NCI-H187 treated with DMSO at 0.1 percent for 48 hours (cell line): ENCODE measurements around the gene HYAL1.

Source experiments
- DNase-seq: peaks from one replicate; lab custom pipeline; 2025; lab: John Stamatoyannopoulos, UW

HYAL1 gene, protein sequence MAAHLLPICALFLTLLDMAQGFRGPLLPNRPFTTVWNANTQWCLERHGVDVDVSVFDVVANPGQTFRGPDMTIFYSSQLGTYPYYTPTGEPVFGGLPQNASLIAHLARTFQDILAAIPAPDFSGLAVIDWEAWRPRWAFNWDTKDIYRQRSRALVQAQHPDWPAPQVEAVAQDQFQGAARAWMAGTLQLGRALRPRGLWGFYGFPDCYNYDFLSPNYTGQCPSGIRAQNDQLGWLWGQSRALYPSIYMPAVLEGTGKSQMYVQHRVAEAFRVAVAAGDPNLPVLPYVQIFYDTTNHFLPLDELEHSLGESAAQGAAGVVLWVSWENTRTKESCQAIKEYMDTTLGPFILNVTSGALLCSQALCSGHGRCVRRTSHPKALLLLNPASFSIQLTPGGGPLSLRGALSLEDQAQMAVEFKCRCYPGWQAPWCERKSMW

DNA sequence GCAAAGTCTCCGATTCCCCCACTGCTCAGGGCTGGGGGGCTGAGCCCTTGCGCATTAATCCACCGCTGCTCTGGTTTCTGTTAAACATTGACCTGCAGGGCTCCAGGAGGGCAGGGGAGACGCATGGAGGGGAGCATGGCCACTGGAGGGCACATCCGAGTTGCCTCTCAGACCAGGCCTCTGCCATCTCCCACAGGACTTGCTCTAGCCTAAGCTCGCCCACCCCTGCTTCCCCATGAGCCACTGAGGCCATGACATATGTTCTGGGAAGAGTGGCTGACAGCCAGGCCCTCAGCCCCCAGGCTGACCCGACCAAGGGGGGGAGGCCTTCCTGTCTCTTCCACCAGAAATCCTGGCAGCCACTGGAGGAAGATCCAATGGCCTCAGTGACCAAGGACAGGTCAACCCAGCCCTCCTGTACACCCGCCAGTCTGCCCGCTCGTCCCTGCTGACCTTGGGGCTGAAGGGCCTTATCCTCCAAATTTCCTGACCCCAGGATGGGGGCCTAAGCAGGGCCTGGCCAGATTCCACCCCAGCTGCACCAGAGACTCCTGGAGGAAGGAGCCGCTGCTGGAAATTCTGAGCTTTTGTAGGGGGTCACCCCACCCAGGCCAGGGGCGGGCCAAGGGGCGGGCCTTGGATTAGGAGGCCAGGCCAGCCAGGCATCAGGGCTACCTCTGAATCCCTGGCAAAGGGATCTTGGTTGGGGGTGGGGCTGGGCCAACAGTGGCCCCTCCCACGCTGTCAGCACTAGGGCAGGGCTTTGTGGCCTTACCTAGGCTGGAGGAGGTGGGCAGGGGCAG lies at the start of gene HYAL1:
Gene HYAL1, minus strand, starts transcription at position 562 of the 803 bp plus-strand sequence. CDS start 618 bp downstream, outside the sequence.
- DNase-seq: no peak

DNA sequence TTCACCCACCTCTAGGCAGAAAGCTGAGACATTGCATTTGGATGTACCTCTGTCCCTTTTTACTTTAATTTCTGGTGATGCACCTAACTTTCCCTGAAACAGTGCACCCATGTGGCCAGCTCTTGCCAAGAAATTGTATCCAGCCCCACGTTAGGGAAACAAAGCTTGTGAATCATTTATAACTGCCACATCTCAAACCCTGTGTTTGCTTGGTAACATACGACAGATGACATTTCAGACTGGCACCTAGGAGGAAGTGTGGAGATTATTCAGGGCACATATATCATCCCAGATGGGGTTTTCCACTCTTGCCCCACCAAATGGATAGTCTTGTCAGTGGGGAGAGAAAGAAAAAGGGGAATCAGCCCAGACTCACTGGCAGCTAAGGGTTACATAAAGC lies 49.4 kb upstream of the HYAL1 start:
- no peak for DNase-seq

DNA sequence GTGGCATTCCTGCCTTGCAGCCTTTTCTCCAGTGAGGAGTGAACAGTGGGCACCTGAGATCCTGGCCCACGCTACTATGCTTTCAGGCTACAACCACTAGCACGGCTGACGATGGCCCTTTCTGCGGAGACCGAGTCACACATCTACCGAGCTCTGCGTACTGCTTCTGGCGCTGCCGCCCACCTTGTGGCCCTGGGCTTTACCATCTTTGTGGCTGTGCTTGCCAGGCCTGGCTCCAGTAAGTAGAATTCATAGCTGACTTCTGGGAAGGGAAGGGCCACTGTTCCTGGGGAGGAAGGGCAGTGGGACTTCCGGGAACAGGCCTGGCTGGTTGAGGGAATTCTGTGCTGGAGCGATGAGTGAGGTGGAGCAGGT lies 47.9 kb upstream of the HYAL1 start:
- no peak for DNase-seq

DNA sequence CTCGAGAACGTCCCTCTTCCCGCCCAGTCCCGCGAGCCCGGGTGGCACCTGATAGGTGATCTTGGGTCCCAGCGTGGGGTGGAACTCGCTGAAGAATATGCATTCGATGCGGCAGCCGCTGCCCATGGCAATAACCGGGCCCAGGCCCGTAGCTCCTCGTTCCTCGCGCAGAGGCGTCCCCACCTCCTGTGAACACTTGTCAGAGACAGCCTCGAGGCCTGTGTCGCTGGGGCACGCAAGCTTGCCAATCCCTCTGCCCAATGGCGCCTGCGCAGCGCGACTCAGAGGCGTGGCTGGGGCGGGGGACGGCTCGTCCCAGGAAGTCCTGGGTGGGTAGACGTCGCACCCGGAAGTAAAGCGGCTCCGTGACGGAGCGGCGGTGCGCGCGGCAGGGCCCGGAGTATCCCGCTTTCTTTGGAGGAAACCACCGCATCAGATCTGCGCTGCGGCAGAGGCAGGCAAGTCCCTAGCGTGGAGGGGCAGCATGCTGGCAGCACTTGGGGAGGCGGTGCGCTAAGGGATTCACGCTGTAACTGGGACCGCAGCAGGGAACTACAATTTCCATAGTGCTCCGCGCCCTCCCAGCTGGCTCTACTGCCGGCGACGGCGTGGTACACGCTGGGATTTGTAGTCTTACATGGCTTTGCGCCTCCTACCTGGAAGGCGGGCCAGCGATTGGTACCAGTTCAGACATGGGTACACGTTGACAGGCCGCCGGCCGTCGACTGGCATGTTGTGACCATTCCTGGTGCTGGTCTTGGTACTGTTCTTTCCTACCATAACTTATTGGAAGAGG lies 47.4 kb upstream of the HYAL1 start, which contains the start of the genes CYB561D2 and NPRL2:
Gene CYB561D2, plus strand, starts transcription at position 336 of the 796 bp plus-strand sequence. CDS start 572 bp downstream, outside the sequence.
Gene NPRL2, minus strand, starts transcription at position 249 of the 796 bp plus-strand sequence. Its CDS starts 123 bp downstream, at position 126.
- DNase-seq: peak; percentile 23

DNA sequence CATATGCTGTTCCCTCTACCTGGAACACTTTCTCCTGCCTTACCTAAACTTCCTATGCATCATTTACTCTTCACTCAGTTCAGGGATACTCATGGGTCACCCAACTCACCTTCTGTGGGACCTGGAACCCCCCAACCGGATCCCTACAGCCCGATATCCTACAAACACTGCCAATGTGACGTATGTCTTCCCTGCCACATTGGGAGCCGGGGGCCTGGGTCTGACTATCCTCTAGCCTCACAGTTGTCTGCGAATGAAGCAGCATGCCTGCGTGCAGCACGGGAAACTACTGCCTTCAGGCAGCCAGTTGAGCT lies 46.8 kb upstream of the HYAL1 start:
- no peak for DNase-seq

DNA sequence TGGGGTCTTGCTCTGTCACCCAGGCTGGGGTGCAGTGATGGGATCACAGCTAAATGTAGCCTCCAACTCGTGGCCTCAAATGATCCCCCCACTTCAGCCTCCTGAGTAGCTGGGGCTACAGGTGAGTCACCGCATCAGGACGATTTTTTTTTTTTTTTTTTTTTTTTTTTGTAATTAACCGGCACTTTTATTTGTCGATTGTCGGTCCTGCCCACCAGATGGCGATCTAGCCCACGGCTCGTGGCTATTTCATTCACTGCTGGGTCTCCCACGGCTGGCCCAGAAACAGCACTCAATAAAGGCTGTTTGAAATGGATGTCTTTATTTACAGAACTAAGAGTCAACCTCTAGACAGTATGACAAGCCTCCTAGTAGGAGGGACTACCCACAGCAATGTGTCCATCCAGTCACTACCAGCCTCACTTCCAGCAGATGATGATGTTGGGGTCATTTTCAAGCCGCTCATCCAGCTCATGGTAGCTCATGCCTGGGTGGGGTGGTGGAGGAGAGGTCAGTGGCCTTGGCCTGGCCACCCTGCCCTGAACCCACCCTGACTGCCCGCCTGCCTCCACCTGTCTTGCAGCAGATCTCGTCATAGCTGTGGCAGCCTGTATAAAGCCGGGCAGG lies 43.9 kb upstream of the HYAL1 start:
- no peak for DNase-seq

DNA sequence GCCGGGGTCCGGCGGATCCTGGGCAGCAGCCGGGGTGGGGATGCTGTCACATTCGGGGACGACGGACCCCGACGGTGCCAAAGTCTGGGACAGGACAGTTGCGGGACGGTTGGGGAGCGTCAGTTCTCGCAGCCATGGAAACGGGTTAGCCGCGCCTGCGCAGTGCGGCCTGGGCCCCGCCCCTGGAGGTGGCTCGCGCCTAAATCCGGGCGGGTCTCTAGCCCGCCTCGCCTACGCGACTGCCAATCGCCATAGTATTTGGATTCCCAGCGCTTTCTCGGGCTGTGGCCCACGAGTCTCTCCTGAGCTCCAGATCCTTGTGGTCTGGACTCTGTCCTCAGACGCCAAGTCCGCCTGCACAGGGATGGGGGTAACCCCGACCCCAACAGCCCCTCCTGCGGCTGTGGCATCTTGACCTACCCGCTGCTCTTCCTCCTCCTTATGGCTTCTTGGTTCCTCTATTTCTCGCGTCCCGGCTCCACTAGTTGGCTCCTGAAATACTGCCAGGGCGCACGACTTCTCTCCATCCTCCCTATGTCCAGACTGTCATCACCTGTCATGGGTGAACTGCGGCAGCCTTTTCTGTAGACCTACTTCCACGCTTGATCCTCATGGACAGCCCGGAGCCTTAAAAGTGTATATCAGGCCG lies 42.3 kb upstream of the HYAL1 start, which contains the start of gene ZMYND10:
Gene ZMYND10, minus strand, starts transcription at position 147 of the 649 bp plus-strand sequence. CDS start 153 bp downstream, outside the sequence.
- DNase-seq: no peak

DNA sequence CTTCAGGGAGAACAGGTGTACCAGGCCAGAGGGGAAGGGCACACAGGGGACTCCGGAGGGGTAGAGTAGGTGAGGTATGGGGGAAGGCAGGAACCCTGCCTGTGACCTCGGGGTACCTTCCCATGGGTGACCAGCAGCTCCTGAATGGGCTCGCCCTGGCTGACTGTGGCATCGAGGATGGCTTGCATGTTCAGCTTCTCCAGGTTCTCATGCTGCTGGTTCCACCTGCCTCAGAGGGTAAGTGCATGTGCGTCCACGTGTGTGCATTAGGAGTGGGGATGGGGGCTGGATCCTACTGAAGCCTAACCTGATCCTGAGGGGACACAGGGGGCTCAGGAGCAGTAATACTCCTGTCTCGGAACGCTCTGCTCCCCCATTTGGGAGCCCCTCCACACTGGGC lies 41.6 kb upstream of the HYAL1 start:
- DNase-seq: no peak

DNA sequence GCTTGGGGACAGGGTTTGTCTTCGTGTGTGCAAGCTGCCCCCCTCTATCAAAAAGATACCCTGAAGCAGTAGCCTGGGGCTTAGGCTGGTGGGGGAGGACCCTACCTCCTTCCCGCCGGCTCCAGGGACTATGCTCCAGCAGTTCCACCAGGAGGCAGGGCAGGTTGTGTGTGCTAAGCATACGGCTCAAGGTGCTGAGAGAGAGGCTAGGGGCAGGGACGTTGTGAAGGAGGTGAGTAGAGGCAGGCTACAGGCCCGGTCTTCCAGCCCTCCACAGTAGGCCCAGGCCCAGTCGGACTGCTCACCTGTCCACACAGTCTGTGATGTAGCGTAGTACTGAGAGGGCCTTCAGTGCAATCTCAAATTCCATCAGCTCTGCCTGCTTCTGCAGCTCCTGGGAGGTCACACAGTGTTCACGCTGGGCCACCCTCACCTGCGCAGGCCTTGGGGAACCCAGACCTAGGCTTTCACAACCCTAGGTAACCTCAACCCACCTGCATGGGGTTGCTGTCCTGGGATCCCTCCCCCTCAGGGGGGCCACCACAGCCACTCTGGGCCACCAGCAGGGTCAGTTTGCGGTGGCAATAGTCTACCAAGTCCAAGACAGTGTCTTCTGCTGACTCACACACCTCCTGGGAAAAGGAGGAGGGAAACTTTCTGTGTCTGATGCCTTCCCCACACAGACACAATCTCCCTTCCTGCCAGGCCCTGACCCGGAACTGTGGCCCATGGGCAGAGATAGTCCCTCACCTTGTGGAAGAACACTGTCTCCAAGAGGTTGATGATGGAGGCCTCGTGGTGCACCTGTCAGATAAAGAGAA lies 39.6 kb upstream of the HYAL1 start:
- no peak for DNase-seq

DNA sequence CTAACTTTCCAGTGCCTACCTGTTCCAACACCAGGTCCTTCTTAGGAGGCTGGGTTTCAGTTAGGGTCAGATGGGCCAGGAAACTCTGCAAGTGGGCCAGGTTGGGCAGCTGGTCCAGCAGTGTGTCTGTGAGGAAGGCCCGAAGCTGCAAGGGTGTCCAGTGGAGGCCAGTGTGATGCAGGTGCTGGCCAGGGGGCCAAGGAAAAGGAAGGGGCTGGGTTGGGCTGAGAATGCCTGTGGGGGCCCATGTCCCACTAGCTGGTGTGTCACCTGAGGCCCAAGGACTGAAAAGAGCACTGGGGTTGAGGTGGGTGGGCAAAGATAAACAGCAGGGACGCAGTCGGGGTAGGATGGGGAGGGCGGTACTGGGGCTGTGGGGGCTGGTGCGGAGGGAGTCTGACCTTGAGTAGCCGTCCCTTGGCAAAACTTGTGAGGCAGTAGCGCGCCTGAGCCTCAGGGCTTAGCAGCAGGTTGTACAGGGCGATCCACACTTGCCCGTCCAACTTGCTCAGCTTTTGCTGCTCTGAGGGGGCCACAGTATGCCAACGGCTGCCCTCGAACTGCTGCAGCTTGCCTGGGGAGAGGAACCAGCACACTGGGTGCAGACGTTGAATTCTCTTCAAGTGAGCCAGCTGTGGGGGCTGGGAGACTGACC lies 38.7 kb upstream of the HYAL1 start:
- DNase-seq: no peak

DNA sequence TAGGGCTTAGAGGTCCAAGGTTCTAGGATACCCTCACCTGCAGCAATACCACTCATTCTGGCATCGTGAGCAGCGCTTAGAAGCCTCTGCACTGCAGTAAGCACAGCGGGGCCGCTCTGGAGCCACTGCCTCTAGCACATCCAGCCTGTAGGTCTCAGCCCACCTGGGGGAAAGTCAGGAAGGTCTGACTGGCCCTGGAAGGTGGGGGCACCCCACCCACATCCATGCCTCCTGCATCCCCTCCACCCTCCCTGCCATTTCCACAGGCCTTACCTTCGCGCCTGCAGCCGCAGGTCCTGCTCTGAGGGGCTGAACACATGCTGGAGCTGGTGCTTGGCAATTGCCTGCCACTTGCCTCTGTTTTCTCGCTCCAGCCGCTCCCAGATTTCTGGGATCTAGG lies 38.2 kb upstream of the HYAL1 start:
- DNase-seq: no peak

DNA sequence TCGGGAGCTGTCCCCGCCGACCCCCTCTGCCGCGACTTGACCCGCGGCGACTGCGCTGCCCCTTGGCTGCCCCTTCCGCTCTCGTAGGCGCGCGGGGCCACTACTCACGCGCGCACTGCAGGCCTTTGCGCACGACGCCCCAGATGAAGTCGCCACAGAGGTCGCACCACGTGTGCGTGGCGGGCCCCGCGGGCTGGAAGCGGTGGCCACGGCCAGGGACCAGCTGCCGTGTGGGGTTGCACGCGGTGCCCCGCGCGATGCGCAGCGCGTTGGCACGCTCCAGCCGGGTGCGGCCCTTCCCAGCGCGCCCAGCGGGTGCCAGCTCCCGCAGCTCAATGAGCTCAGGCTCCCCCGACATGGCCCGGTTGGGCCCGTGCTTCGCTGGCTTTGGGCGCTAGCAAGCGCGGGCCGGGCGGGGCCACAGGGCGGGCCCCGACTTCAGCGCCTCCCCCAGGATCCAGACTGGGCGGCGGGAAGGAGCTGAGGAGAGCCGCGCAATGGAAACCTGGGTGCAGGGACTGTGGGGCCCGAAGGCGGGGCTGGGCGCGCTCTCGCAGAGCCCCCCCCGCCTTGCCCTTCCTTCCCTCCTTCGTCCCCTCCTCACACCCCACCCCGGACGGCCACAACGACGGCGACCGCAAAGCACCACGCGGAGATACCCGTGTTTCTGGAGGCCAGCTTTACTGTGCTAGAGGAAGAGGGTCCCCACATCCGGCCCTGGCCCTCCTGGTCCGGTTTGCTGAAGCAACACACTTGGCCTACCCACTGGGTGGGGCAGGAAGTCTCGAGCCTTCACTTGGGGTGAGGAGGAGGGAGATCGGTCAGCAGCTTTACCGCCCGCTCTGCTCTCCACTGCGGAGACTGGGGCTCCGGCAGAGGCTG lies 37.3 kb upstream of the HYAL1 start, which contains the start of gene RASSF1:
Gene RASSF1, minus strand, starts transcription at position 389 of the 882 bp plus-strand sequence. Its CDS starts 31 bp downstream, at position 358.
- DNase-seq: no peak

DNA sequence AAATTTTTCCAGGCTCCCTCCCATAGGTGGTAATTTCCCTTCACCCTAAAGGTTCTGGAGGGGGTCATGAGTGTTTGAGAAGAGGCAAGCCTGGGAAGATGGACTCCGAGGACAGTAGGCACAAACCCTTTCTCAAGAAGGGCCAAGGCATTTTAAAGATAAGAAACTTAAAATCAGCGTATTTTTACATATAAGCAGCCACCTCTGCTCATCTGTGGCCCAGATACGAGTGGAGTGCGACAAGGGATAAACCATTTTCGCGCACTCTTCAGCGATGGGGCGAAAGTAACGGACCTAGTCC lies 36.7 kb upstream of the HYAL1 start:
- no peak for DNase-seq

DNA sequence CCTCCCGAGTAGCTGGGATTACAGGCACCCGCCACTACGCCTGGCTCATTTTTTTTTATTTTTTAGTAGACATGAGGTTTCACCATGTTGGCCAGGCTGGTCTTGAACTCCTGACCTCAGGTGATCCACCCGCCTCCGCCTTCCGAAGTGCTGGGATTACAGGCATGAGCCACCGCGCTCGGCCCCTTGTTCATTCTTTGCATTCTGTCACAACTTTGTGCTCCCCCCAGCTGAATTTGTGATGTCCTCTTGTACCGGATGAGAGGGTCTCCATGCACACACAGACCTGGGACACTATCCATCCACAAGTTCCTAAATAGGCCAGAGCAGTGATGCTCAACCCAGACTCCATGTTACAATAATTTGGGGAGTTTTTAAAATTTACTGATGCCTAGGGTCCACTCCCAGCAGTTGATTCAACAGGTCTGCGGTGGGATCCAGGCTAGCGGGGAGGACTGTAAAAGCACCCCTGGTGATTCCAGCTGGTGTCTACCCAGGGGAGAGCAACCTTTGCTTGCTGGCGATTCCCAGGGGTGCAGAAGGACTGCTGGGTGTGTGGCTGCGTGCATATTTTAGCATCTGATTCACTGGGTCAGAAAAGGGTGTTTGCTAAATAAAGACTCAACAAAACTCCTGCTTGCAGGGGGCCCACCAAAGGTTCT lies 36.2 kb upstream of the HYAL1 start:
- DNase-seq: no peak

DNA sequence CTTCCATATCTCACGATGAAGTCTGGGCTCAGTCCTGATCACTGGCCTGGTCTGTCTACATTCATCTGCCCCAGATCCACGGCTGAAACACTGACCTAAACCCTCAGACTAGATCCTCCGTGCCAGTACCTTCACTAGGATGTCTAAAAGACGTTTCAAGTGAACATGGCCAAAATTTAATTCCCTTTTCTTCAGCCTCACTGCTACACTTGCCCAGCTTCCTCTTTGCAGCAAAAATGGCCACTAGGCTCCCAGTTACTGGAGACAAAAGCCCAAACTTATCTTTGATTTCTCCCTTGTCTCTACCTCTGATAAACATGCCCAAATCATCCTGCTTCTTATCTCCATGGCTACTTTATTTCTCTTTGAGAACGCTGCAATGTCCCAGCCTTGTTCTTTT lies 35.6 kb upstream of the HYAL1 start:
- DNase-seq: no peak

DNA sequence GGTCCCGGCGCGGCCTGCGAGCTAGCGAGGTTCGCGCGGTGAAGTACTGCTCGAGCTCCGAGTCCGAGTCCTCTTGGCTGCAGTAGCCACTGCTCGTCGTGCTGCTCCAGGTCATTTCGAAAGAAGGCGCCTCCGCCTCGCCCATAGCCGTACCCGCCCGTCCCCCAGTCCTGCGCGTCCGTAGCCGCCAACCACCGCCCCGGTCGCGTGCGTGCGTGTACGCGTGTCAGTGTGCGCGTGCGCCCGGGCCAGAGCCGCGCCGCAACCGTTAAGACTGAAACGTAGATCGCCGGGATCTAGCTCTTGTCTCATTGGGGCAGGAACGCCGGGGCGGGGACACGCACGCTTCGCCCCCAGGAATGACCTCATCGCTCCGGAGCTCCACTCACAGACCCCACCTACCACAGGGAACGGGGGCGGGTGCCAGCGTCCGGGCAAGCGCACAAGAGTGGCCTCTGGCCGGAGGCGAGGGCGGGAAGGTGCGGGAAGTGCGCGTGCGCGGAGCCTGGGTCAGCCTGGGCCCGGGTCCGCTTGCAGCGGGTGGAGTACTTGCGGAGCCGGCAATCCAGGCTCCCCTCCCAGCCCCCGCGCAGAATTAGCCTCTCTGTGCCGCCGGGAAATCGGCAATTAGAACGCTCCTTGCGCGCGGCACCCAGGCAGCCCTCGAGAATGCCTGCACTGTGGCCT lies 33.9 kb upstream of the HYAL1 start:
- DNase-seq: peak; percentile 56

DNA sequence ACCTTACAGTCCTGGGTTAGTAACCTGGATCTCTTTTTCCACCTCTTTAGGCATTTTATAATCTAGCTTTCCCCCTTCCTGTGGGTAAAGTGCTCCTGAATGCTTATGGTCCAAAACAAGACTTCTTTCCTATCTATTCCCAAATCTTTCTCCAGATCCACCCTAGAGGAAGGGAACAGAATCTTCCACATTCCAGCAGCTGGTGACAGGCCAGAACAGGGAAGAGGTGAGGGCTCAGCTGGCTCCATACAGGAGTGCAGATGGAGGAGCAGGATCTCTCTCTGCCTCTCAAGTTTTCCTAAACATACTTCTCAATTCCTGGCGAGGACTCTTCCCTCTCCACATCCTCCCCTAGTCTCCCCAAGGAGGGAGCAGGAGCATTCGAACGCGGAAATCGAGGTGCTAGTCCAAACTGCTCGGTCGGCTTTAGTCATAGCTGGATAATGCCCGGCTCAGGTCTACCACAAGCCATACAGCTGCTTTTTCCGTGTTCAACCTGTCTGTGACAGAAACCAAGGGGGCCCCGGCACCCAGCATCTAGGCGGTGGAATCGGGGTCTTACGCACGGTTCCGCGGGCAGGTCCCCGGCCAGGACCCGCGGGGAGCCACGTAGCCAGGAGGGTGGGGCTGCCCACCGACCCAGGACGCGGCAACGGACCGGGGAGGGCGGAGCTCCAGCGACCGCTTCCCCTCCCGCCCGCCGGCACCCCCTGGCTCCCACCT lies 33.2 kb upstream of the HYAL1 start:
- no peak for DNase-seq
